ENCODE results near the gene ZCCHC7.

The ZCCHC7 gene

DNA sequence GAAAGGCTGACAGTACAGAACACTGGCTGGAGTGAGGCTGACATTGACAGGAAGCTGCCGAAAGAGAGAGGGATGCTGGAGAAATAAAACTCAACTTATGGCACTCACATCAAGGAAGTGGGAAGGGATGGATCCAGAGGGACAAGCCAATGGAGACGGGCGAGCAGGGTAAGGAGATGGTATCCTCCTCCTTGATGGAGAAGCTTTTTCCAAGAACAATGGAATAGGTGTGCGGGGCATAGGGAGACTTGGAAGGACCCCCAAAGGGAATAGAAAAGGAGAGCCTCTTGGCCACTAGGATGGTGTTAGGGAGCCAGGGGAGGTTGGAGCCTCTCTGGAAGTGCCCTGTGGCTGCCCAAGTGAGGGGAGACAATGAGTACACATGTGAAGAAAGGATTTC, 243.8 kb downstream of the ZCCHC7 start:
- no peak for TF ChIP-seq FOXP2 (optimal IDR thresholded peaks at IDR 0.05; ENCODE audit: borderline replicate concordance, extremely low read depth, extremely low read length, insufficient read depth)
- TF ChIP-seq, protein P1, sequence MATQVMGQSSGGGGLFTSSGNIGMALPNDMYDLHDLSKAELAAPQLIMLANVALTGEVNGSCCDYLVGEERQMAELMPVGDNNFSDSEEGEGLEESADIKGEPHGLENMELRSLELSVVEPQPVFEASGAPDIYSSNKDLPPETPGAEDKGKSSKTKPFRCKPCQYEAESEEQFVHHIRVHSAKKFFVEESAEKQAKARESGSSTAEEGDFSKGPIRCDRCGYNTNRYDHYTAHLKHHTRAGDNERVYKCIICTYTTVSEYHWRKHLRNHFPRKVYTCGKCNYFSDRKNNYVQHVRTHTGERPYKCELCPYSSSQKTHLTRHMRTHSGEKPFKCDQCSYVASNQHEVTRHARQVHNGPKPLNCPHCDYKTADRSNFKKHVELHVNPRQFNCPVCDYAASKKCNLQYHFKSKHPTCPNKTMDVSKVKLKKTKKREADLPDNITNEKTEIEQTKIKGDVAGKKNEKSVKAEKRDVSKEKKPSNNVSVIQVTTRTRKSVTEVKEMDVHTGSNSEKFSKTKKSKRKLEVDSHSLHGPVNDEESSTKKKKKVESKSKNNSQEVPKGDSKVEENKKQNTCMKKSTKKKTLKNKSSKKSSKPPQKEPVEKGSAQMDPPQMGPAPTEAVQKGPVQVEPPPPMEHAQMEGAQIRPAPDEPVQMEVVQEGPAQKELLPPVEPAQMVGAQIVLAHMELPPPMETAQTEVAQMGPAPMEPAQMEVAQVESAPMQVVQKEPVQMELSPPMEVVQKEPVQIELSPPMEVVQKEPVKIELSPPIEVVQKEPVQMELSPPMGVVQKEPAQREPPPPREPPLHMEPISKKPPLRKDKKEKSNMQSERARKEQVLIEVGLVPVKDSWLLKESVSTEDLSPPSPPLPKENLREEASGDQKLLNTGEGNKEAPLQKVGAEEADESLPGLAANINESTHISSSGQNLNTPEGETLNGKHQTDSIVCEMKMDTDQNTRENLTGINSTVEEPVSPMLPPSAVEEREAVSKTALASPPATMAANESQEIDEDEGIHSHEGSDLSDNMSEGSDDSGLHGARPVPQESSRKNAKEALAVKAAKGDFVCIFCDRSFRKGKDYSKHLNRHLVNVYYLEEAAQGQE (IDR thresholded peaks at IDR 0.05; ENCODE audit: insufficient read depth in 1 of 2, low read depth in 2 of 2, low read length in 2 of 2) = no peak
- TF ChIP-seq TAF1 (IDR thresholded peaks at IDR 0.05; ENCODE audit: borderline replicate concordance, insufficient read depth, low read length) = no peak
- TF ChIP-seq SIN3A (IDR thresholded peaks at IDR 0.05; ENCODE audit: borderline replicate concordance, insufficient read depth, low read length) = no peak
- TF ChIP-seq POLR2AphosphoS5 (IDR thresholded peaks at IDR 0.05; ENCODE audit: low read depth, low read length) = no peak

DNA sequence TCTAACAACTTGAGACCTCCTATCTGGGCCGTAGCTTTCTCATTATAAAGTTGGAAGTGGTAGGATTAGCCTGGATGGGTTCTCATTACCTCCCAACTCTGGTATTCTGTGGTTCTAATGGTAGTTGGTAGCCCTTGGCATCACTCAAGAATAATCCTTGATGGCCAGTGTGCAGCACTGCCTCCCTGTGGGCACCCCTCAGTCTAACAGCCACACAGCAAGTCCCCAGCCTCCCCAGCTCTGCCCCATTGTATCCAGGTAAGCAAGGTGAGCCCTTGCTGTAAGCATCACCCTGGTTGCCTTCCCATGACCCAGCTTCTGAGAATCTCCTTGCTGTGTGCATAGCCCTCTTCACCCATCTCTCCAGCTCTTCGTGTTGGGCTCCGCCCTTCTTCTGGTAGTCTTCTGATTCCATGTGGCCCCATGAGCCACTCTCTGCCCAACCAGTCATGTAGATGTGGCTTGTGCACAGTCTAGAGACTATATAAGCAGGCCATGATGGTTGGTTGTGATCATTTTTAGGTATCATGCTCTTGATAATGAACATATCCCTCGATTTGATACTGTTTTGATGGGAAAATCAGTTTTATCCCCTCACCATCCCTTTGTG, 244.5 kb downstream of the ZCCHC7 start:
- TF ChIP-seq, protein P1 (IDR thresholded peaks at IDR 0.05; ENCODE audit: insufficient read depth in 1 of 2, low read depth in 2 of 2, low read length in 2 of 2) = no peak
- TF ChIP-seq FOXP2 (optimal IDR thresholded peaks at IDR 0.05; ENCODE audit: borderline replicate concordance, extremely low read depth, extremely low read length, insufficient read depth) (no peak), TAF1 (IDR thresholded peaks at IDR 0.05; ENCODE audit: borderline replicate concordance, insufficient read depth, low read length) (no peak), SIN3A (IDR thresholded peaks at IDR 0.05; ENCODE audit: borderline replicate concordance, insufficient read depth, low read length) (no peak), POLR2AphosphoS5 (IDR thresholded peaks at IDR 0.05; ENCODE audit: low read depth, low read length) (no peak)

DNA sequence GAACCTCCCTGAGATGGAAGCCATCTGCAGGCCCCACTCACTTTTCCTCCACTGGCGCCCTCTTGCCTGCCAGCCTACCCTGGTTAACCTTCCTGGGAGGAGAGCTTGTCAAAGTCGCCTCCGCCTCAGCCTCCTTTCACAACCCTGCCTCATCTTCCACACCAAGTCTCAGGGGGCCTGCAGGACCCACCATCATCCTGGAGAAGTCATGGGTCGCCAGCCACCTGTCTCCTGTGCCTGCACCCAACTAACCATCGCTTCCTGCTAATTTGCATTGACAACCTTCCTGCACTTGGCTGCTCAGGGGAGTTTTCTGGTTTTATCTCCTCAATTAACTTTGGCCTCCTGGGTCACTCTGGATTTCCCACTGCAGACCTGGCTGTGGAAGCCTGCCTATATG, 249.3 kb downstream of the ZCCHC7 start:
- TF ChIP-seq, protein P1 (IDR thresholded peaks at IDR 0.05; ENCODE audit: insufficient read depth in 1 of 2, low read depth in 2 of 2, low read length in 2 of 2) = no peak
- TF ChIP-seq POLR2AphosphoS5 (IDR thresholded peaks at IDR 0.05; ENCODE audit: low read depth, low read length) (no peak), SIN3A (IDR thresholded peaks at IDR 0.05; ENCODE audit: borderline replicate concordance, insufficient read depth, low read length) (no peak), FOXP2 (optimal IDR thresholded peaks at IDR 0.05; ENCODE audit: borderline replicate concordance, extremely low read depth, extremely low read length, insufficient read depth) (no peak), TAF1 (IDR thresholded peaks at IDR 0.05; ENCODE audit: borderline replicate concordance, insufficient read depth, low read length) (no peak)

DNA sequence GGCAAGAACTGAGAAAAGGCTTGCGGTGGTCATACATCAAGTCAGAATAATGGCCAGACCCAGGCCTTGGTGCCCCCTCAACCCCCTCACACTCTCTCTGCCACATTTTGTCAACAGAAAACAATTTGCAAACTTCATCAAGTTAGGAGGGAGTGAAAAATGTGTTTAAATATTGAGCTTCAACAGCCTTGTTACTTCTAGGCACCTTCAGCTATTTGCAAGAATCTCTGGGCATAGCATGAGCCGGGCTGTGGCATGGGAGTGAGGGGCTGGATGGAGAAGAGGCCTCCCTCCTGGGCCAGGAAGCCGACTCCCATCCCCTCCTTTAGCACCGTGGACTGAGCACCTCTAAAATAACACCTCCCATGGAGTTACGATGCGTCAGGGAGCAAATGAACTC, 249.9 kb downstream of the ZCCHC7 start:
- TF ChIP-seq FOXP2 (optimal IDR thresholded peaks at IDR 0.05; ENCODE audit: borderline replicate concordance, extremely low read depth, extremely low read length, insufficient read depth) (no peak), TAF1 (IDR thresholded peaks at IDR 0.05; ENCODE audit: borderline replicate concordance, insufficient read depth, low read length) (no peak), POLR2AphosphoS5 (IDR thresholded peaks at IDR 0.05; ENCODE audit: low read depth, low read length) (no peak), SIN3A (IDR thresholded peaks at IDR 0.05; ENCODE audit: borderline replicate concordance, insufficient read depth, low read length) (no peak)
- TF ChIP-seq, protein P1 (IDR thresholded peaks at IDR 0.05; ENCODE audit: insufficient read depth in 1 of 2, low read depth in 2 of 2, low read length in 2 of 2) = no peak

Data from PFSK-1 (cell line).